Measurements from ENCODE around the gene FADS2. TPM values are rescaled to one million over a fixed set of nuclear protein-coding genes. Genes with fewer than 3 reads are reported as not detected.

FADS2 gene
- total and polyA plus RNA-seq, 2 experiments from 2014 or later, result 124 to 392 TPM

DNA sequence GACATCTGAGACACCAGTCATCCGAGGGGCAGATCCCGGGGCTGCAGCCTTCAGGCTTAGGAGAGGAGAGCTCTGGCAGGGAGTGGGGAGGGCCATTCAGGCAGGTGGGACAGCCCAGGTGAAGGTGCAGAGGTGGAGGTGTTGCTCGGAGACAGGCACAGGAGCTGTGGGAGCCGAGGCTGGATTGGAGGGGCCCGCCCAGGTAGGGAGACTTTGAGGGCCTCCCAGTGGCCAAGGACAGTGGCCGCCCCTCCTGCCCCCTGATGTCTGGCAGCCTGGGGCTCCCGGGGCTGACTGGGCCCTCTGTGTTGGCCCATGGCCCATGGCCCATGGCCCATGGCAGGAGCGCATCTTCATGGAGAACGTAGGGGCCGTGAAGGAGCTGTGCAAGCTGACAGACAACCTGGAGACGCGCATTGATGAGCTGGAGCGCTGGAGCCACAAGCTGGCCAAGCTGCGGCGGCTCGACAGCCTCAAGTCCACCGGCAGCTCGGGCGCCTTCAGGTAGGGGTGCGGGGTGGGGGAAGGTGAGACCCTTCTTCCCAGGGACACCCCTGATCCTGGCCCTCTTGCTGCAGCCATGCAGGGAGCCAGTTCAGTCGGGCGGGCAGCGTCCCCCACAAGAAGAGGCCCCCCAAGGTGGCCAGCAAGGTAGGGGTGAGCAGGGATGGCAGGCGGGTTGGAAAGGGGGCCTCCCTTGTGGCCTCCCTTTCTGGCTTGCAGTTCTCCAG, 49.0 kb upstream of the FADS2 start:
- Mint-ChIP-seq H3K9me3 (0 out of 3 replicates have a peak, but pooled peaks cover 3% of the 10 kb centered on the region), H3K4me3 (no peak overlapping the region), H3K27ac (no peak overlapping the region), H3K36me3 (ENCODE audit: low read depth) (peaks cover 3% of the 10 kb centered on the region; the same call in 1 of the 3 replicates), H3K27me3 (ENCODE audit: insufficient read depth, low read depth, poor library complexity) (peaks cover 17% of the 10 kb centered on the region), H3K4me1 (peaks cover 17% of the 10 kb centered on the region)
- Histone ChIP-seq H2AFZ (no peak overlapping the region), H3K27ac (ENCODE audit: low read depth) (no peak overlapping the region), H4K20me1 (replicated peaks; ENCODE audit: insufficient read depth) (no peaks in the 10 kb centered on the region; the same call in 1 of the 2 replicates), H3K36me3 (ENCODE audit: insufficient read depth) (no peaks in the 10 kb centered on the region), H3K9me2 (ENCODE audit: insufficient read depth) (no peaks in the 10 kb centered on the region), H3K4me3 (no peak overlapping the region), H3K27me3 (ENCODE audit: insufficient read depth) (no peaks in the 10 kb centered on the region), H3K4me1 (ENCODE audit: insufficient read depth) (no peaks in the 10 kb centered on the region; the same call in 1 of the 2 replicates), H3F3A (replicated peaks; ENCODE audit: low read depth) (0 out of 2 replicates have a peak, but pooled peaks cover 2% of the 10 kb centered on the region), H3K4me2 (no peak overlapping the region), H3K79me2 (replicated peaks; ENCODE audit: insufficient read depth) (no peaks in the 10 kb centered on the region)
- TF ChIP-seq ZNF331 (CRISPR knock-in tag; IDR thresholded peaks at IDR 0.05; ENCODE audit: low read depth) (no peak), EZH2 (IDR thresholded peaks at IDR 0.05; ENCODE audit: low read depth, unreplicated experiment) (no peak), EZH2phosphoT487 (IDR thresholded peaks at IDR 0.05; ENCODE audit: unreplicated experiment) (no peak), STAT1 (IDR thresholded peaks at IDR 0.05; ENCODE audit: unreplicated experiment) (no peak), CREB1 (CRISPR knock-in tag; IDR thresholded peaks at IDR 0.05; ENCODE audit: low read depth) (no peak), NANOG (IDR thresholded peaks at IDR 0.05; ENCODE audit: borderline replicate concordance) (no peak), POLR2AphosphoS5 (IDR thresholded peaks at IDR 0.05; ENCODE audit: low read depth) (no peak), ZNF114 (CRISPR knock-in tag; IDR thresholded peaks at IDR 0.05) (no peak), JUNB (IDR thresholded peaks at IDR 0.05; ENCODE audit: unreplicated experiment) (no peak)
- TF ChIP-seq, protein P1, sequence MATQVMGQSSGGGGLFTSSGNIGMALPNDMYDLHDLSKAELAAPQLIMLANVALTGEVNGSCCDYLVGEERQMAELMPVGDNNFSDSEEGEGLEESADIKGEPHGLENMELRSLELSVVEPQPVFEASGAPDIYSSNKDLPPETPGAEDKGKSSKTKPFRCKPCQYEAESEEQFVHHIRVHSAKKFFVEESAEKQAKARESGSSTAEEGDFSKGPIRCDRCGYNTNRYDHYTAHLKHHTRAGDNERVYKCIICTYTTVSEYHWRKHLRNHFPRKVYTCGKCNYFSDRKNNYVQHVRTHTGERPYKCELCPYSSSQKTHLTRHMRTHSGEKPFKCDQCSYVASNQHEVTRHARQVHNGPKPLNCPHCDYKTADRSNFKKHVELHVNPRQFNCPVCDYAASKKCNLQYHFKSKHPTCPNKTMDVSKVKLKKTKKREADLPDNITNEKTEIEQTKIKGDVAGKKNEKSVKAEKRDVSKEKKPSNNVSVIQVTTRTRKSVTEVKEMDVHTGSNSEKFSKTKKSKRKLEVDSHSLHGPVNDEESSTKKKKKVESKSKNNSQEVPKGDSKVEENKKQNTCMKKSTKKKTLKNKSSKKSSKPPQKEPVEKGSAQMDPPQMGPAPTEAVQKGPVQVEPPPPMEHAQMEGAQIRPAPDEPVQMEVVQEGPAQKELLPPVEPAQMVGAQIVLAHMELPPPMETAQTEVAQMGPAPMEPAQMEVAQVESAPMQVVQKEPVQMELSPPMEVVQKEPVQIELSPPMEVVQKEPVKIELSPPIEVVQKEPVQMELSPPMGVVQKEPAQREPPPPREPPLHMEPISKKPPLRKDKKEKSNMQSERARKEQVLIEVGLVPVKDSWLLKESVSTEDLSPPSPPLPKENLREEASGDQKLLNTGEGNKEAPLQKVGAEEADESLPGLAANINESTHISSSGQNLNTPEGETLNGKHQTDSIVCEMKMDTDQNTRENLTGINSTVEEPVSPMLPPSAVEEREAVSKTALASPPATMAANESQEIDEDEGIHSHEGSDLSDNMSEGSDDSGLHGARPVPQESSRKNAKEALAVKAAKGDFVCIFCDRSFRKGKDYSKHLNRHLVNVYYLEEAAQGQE (IDR thresholded peaks at IDR 0.05; ENCODE audit: unreplicated experiment), result no peak
- TF ChIP-seq, protein P2, sequence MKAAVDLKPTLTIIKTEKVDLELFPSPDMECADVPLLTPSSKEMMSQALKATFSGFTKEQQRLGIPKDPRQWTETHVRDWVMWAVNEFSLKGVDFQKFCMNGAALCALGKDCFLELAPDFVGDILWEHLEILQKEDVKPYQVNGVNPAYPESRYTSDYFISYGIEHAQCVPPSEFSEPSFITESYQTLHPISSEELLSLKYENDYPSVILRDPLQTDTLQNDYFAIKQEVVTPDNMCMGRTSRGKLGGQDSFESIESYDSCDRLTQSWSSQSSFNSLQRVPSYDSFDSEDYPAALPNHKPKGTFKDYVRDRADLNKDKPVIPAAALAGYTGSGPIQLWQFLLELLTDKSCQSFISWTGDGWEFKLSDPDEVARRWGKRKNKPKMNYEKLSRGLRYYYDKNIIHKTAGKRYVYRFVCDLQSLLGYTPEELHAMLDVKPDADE (IDR thresholded peaks at IDR 0.05), result no peak
- TF ChIP-seq, protein P3, sequence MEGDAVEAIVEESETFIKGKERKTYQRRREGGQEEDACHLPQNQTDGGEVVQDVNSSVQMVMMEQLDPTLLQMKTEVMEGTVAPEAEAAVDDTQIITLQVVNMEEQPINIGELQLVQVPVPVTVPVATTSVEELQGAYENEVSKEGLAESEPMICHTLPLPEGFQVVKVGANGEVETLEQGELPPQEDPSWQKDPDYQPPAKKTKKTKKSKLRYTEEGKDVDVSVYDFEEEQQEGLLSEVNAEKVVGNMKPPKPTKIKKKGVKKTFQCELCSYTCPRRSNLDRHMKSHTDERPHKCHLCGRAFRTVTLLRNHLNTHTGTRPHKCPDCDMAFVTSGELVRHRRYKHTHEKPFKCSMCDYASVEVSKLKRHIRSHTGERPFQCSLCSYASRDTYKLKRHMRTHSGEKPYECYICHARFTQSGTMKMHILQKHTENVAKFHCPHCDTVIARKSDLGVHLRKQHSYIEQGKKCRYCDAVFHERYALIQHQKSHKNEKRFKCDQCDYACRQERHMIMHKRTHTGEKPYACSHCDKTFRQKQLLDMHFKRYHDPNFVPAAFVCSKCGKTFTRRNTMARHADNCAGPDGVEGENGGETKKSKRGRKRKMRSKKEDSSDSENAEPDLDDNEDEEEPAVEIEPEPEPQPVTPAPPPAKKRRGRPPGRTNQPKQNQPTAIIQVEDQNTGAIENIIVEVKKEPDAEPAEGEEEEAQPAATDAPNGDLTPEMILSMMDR (conservative IDR thresholded peaks at IDR 0.05; ENCODE audit: low read depth in 2 of 2), result no peak
- TF ChIP-seq, protein P4, sequence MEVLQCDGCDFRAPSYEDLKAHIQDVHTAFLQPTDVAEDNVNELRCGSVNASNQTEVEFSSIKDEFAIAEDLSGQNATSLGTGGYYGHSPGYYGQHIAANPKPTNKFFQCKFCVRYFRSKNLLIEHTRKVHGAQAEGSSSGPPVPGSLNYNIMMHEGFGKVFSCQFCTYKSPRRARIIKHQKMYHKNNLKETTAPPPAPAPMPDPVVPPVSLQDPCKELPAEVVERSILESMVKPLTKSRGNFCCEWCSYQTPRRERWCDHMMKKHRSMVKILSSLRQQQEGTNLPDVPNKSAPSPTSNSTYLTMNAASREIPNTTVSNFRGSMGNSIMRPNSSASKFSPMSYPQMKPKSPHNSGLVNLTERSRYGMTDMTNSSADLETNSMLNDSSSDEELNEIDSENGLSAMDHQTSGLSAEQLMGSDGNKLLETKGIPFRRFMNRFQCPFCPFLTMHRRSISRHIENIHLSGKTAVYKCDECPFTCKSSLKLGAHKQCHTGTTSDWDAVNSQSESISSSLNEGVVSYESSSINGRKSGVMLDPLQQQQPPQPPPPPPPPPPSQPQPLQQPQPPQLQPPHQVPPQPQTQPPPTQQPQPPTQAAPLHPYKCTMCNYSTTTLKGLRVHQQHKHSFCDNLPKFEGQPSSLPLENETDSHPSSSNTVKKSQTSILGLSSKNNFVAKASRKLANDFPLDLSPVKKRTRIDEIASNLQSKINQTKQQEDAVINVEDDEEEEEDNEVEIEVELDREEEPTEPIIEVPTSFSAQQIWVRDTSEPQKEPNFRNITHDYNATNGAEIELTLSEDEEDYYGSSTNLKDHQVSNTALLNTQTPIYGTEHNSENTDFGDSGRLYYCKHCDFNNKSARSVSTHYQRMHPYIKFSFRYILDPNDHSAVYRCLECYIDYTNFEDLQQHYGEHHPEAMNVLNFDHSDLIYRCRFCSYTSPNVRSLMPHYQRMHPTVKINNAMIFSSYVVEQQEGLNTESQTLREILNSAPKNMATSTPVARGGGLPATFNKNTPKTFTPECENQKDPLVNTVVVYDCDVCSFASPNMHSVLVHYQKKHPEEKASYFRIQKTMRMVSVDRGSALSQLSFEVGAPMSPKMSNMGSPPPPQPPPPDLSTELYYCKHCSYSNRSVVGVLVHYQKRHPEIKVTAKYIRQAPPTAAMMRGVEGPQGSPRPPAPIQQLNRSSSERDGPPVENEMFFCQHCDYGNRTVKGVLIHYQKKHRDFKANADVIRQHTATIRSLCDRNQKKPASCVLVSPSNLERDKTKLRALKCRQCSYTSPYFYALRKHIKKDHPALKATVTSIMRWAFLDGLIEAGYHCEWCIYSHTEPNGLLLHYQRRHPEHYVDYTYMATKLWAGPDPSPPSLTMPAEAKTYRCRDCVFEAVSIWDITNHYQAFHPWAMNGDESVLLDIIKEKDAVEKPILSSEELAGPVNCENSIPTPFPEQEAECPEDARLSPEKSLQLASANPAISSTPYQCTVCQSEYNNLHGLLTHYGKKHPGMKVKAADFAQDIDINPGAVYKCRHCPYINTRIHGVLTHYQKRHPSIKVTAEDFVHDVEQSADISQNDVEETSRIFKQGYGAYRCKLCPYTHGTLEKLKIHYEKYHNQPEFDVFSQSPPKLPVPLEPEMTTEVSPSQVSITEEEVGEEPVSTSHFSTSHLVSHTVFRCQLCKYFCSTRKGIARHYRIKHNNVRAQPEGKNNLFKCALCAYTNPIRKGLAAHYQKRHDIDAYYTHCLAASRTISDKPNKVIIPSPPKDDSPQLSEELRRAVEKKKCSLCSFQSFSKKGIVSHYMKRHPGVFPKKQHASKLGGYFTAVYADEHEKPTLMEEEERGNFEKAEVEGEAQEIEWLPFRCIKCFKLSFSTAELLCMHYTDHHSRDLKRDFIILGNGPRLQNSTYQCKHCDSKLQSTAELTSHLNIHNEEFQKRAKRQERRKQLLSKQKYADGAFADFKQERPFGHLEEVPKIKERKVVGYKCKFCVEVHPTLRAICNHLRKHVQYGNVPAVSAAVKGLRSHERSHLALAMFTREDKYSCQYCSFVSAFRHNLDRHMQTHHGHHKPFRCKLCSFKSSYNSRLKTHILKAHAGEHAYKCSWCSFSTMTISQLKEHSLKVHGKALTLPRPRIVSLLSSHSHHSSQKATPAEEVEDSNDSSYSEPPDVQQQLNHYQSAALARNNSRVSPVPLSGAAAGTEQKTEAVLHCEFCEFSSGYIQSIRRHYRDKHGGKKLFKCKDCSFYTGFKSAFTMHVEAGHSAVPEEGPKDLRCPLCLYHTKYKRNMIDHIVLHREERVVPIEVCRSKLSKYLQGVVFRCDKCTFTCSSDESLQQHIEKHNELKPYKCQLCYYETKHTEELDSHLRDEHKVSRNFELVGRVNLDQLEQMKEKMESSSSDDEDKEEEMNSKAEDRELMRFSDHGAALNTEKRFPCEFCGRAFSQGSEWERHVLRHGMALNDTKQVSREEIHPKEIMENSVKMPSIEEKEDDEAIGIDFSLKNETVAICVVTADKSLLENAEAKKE (CRISPR knock-in tag; IDR thresholded peaks at IDR 0.05), result no peak
- DNase-seq (ENCODE audit: low spot score), result no peak
- no peak for ATAC-seq
